HEK293 (cell line): ENCODE results near the gene SENP7.

Source experiments
- CTCF ChIA-PET: fragments of 350-600 bp; formaldehyde crosslinking; extraction: SDS; loops from one replicate; lab custom pipeline; 2021; ENCODE audit warnings: antibody characterized with exemption; lab: Yijun Ruan, JAX
- POLR2A ChIA-PET: fragments of 300-600 bp; formaldehyde crosslinking; extraction: SDS; loops from one replicate; lab custom pipeline; 2020; ENCODE audit warnings: antibody characterized with exemption, inconsistent platforms; lab: Yijun Ruan, JAX
- H3K27ac ChIP-seq: fragments of 200-500 bp; sonication (Bioruptor generic); 2 replicates; pipeline ENCODE4 v1.5.1; 2014; ENCODE audit warnings: low read depth, low read length, control low read depth, inconsistent platforms; ENCODE audit errors: extremely low read depth
- H3K36me3 ChIP-seq, 2 experiments: fragments of 200-500 bp in 1 of 2; sonication (Bioruptor generic) in 1 of 2; 1 replicate in 1 of 2; 2 replicates in 1 of 2; pipeline ENCODE4 v1.5.1; 2014 to 2017; ENCODE audit warnings: inconsistent platforms in 2 of 2, low read length in 2 of 2; ENCODE audit not compliant: control insufficient read depth in 2 of 2, insufficient read depth in 1 of 2
- H3K4me1 ChIP-seq: fragments of 200-500 bp; sonication (Bioruptor generic); 2 replicates; pipeline ENCODE4 v1.5.1; 2014; ENCODE audit warnings: mild to moderate bottlenecking, low read length, inconsistent platforms; ENCODE audit not compliant: control insufficient read depth, insufficient read depth
- H3K4me3 ChIP-seq: 2 replicates; pipeline ENCODE4 v1.5.1; 2011; ENCODE audit warnings: low read depth, mild to moderate bottlenecking, control low read depth, low read length, moderate library complexity
- H3K9me3 ChIP-seq: fragments of 200-500 bp; sonication (Bioruptor generic); 2 replicates; pipeline ENCODE4 v1.5.1; 2014; ENCODE audit warnings: low read depth, low read length, inconsistent platforms; ENCODE audit not compliant: control insufficient read depth, insufficient read depth
- KLF10 ChIP-seq: fragments of 450-650 bp; IDR thresholded peaks from 2 replicates; pipeline ENCODE4 v1.5.1; 2018; ENCODE audit warnings: missing biosample characterization, mild to moderate bottlenecking, missing genetic modification characterization
- KLF7 ChIP-seq: fragments of 450-650 bp; formaldehyde crosslinking; IDR thresholded peaks from 2 replicates; pipeline ENCODE4 v1.5.1; 2016; ENCODE audit warnings: missing biosample characterization, missing genetic modification characterization, borderline replicate concordance
- MYNN ChIP-seq: fragments of 450-650 bp; formaldehyde crosslinking; IDR thresholded peaks from 2 replicates; pipeline ENCODE4 v1.5.1; 2016; ENCODE audit warnings: missing biosample characterization, missing genetic modification characterization, borderline replicate concordance
- RBAK ChIP-seq: fragments of 450-650 bp; formaldehyde crosslinking; IDR thresholded peaks from 2 replicates; pipeline ENCODE4 v1.5.1; 2016; ENCODE audit warnings: missing biosample characterization, missing genetic modification characterization
- TRIM28 ChIP-seq: IDR thresholded peaks from 2 replicates; pipeline ENCODE4 v1.6.1; 2011; ENCODE audit warnings: low read length, control low read depth, borderline replicate concordance
- ZFP37 ChIP-seq: fragments of 450-650 bp; formaldehyde crosslinking; IDR thresholded peaks from 2 replicates; pipeline ENCODE4 v1.5.1; 2016; ENCODE audit warnings: missing biosample characterization, missing genetic modification characterization
- ZNF114 ChIP-seq: fragments of 450-650 bp; formaldehyde crosslinking; IDR thresholded peaks from 2 replicates; pipeline ENCODE4 v1.5.0; 2017; ENCODE audit warnings: missing biosample characterization, missing genetic modification characterization
- ZNF302 ChIP-seq: fragments of 450-650 bp; formaldehyde crosslinking; IDR thresholded peaks from 2 replicates; pipeline ENCODE4 v1.5.1; 2016; ENCODE audit warnings: missing biosample characterization, missing genetic modification characterization, low read depth
- ZNF350 ChIP-seq: fragments of 450-650 bp; formaldehyde crosslinking; IDR thresholded peaks from 2 replicates; pipeline ENCODE4 v1.5.0; 2017; ENCODE audit warnings: missing biosample characterization, mild to moderate bottlenecking, missing genetic modification characterization
- ZNF37A ChIP-seq: fragments of 450-650 bp; IDR thresholded peaks from 2 replicates; pipeline ENCODE4 v1.5.1; 2018; ENCODE audit warnings: missing biosample characterization, missing genetic modification characterization
- ZNF433 ChIP-seq: fragments of 450-650 bp; formaldehyde crosslinking; IDR thresholded peaks from 2 replicates; pipeline ENCODE4 v1.5.1; 2016; ENCODE audit warnings: missing biosample characterization, missing genetic modification characterization, low read depth
- ZNF514 ChIP-seq: fragments of 450-650 bp; formaldehyde crosslinking; IDR thresholded peaks from 2 replicates; pipeline ENCODE4 v1.5.1; 2016; ENCODE audit warnings: missing biosample characterization, missing genetic modification characterization
- ZNF596 ChIP-seq: fragments of 450-650 bp; IDR thresholded peaks from 2 replicates; pipeline ENCODE4 v1.5.0; 2018; ENCODE audit warnings: missing biosample characterization, mild to moderate bottlenecking, missing genetic modification characterization, moderate library complexity
- ZNF621 ChIP-seq: fragments of 450-650 bp; formaldehyde crosslinking; IDR thresholded peaks from 2 replicates; pipeline ENCODE4 v1.5.1; 2017; ENCODE audit warnings: missing biosample characterization, missing genetic modification characterization
- ZNF701 ChIP-seq: fragments of 450-650 bp; formaldehyde crosslinking; IDR thresholded peaks from 2 replicates; pipeline ENCODE4 v1.5.1; 2016; ENCODE audit warnings: missing biosample characterization, missing genetic modification characterization
- ZNF830 ChIP-seq: fragments of 450-650 bp; IDR thresholded peaks from 2 replicates; pipeline ENCODE4 v1.5.0; 2018; ENCODE audit warnings: missing biosample characterization, missing genetic modification characterization, low read depth, mild to moderate bottlenecking, moderate library complexity
- ZSCAN30 ChIP-seq: fragments of 450-650 bp; IDR thresholded peaks from 2 replicates; pipeline ENCODE4 v1.5.1; 2018; ENCODE audit warnings: missing biosample characterization, mild to moderate bottlenecking, missing genetic modification characterization, moderate library complexity
- TF ChIP-seq, protein P1 (sequence below): fragments of 450-650 bp; formaldehyde crosslinking; optimal IDR thresholded peaks from 2 replicates; pipeline ENCODE3; 2016; ENCODE audit warnings: missing biosample characterization, mild to moderate bottlenecking, missing genetic modification characterization
- TF ChIP-seq, protein P2 (sequence below): fragments of 450-650 bp; formaldehyde crosslinking; IDR thresholded peaks from 2 replicates; pipeline ENCODE4 v1.5.1; 2016; ENCODE audit warnings: missing biosample characterization, missing genetic modification characterization, borderline replicate concordance
- TF ChIP-seq, protein P3 (sequence below): sonication (generic); formaldehyde crosslinking; IDR thresholded peaks from 2 replicates; pipeline ENCODE4 v1.8.1; 2022; ENCODE audit warnings: mild to moderate bottlenecking, moderate library complexity, missing genetic modification reagents
- TF ChIP-seq, protein P4 (sequence below): fragments of 450-650 bp; formaldehyde crosslinking; IDR thresholded peaks from 2 replicates; pipeline ENCODE4 v1.5.1; 2017; ENCODE audit warnings: missing biosample characterization, missing genetic modification characterization
- TF ChIP-seq, protein P5 (sequence below): fragments of 450-650 bp; formaldehyde crosslinking; IDR thresholded peaks from 2 replicates; pipeline ENCODE4 v1.5.1; 2016; ENCODE audit warnings: missing biosample characterization, missing genetic modification characterization

SENP7 gene

DNA sequence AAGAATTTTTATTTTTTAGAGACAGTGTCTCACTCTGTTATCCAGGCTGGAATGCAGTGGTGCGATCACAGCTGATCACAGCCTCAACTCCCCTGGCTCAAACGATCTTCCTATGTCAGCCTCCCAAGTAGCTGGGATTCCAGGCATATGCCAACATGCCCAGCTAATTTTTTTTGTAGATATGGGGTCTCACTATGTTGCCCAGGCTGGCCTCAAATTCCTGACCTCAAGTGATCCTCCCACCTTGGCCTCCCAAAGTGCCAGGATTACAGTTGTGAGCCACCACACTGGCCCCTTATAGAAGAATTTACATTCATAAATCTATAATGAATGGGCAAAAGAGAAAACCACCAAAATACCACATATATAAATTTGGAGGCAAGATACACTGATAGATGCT, 15.2 kb downstream of the SENP7 start:
- TF ChIP-seq ZNF302 (tag by site-specific recombination): no peak
- no peak for TF ChIP-seq ZNF350
- TF ChIP-seq, protein P1, sequence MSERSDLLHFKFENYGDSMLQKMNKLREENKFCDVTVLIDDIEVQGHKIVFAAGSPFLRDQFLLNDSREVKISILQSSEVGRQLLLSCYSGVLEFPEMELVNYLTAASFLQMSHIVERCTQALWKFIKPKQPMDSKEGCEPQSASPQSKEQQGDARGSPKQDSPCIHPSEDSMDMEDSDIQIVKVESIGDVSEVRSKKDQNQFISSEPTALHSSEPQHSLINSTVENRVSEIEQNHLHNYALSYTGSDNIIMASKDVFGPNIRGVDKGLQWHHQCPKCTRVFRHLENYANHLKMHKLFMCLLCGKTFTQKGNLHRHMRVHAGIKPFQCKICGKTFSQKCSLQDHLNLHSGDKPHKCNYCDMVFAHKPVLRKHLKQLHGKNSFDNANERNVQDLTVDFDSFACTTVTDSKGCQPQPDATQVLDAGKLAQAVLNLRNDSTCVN (tag by site-specific recombination): no peak
- TF ChIP-seq, protein P2, sequence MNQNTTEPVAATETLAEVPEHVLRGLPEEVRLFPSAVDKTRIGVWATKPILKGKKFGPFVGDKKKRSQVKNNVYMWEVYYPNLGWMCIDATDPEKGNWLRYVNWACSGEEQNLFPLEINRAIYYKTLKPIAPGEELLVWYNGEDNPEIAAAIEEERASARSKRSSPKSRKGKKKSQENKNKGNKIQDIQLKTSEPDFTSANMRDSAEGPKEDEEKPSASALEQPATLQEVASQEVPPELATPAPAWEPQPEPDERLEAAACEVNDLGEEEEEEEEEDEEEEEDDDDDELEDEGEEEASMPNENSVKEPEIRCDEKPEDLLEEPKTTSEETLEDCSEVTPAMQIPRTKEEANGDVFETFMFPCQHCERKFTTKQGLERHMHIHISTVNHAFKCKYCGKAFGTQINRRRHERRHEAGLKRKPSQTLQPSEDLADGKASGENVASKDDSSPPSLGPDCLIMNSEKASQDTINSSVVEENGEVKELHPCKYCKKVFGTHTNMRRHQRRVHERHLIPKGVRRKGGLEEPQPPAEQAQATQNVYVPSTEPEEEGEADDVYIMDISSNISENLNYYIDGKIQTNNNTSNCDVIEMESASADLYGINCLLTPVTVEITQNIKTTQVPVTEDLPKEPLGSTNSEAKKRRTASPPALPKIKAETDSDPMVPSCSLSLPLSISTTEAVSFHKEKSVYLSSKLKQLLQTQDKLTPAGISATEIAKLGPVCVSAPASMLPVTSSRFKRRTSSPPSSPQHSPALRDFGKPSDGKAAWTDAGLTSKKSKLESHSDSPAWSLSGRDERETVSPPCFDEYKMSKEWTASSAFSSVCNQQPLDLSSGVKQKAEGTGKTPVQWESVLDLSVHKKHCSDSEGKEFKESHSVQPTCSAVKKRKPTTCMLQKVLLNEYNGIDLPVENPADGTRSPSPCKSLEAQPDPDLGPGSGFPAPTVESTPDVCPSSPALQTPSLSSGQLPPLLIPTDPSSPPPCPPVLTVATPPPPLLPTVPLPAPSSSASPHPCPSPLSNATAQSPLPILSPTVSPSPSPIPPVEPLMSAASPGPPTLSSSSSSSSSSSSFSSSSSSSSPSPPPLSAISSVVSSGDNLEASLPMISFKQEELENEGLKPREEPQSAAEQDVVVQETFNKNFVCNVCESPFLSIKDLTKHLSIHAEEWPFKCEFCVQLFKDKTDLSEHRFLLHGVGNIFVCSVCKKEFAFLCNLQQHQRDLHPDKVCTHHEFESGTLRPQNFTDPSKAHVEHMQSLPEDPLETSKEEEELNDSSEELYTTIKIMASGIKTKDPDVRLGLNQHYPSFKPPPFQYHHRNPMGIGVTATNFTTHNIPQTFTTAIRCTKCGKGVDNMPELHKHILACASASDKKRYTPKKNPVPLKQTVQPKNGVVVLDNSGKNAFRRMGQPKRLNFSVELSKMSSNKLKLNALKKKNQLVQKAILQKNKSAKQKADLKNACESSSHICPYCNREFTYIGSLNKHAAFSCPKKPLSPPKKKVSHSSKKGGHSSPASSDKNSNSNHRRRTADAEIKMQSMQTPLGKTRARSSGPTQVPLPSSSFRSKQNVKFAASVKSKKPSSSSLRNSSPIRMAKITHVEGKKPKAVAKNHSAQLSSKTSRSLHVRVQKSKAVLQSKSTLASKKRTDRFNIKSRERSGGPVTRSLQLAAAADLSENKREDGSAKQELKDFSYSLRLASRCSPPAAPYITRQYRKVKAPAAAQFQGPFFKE (tag by site-specific recombination): no peak
- TF ChIP-seq, protein P3, sequence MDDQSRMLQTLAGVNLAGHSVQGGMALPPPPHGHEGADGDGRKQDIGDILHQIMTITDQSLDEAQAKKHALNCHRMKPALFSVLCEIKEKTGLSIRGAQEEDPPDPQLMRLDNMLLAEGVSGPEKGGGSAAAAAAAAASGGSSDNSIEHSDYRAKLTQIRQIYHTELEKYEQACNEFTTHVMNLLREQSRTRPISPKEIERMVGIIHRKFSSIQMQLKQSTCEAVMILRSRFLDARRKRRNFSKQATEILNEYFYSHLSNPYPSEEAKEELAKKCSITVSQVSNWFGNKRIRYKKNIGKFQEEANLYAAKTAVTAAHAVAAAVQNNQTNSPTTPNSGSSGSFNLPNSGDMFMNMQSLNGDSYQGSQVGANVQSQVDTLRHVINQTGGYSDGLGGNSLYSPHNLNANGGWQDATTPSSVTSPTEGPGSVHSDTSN: no peak
- no peak for TF ChIP-seq TRIM28
- no peaks in the 10 kb centered on the region for H3K9me3 ChIP-seq
- ChIA-PET POLR2A (no interaction called here), CTCF (no interaction called here)
- H3K36me3 ChIP-seq: peaks cover 0 to 4% of the 10 kb centered on the region in 2 experiments; a peak in 1 of 3 replicates
- H3K4me1 ChIP-seq: no peaks in the 10 kb centered on the region
- no peak overlapping the region for H3K4me3 ChIP-seq
- no peak overlapping the region for H3K27ac ChIP-seq

DNA sequence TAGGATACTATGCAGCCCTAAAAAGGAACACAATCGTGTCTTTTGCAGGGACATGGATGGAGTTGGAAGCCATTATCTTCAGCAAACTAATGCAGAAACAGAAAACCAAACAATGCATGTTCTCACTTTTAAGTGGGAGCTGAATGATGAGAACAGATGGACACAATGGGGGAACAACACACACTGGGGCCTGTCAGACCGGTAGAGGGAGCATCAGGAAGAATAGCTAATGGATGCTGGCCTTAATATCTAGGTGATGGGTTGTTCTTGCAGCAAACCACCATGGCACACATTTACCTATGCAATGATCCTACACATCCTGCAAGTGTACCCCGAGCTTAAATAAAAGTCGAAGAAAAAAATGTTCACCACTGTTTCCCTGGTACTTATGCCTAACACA, 17.5 kb downstream of the SENP7 start:
- H3K36me3 ChIP-seq: peaks cover 0 to 12% of the 10 kb centered on the region in 2 experiments; a peak in 2 of 3 replicates
- POLR2A ChIA-PET: interaction anchor here (0.9 kb wide), 1 partner anchor 78 kb away, joined by 4 read pairs; the partner anchor contains the start of gene PCNP
- CTCF ChIA-PET: no interaction called here
- TF ChIP-seq ZNF596 (tag by site-specific recombination): no peak
- TF ChIP-seq, protein P4, sequence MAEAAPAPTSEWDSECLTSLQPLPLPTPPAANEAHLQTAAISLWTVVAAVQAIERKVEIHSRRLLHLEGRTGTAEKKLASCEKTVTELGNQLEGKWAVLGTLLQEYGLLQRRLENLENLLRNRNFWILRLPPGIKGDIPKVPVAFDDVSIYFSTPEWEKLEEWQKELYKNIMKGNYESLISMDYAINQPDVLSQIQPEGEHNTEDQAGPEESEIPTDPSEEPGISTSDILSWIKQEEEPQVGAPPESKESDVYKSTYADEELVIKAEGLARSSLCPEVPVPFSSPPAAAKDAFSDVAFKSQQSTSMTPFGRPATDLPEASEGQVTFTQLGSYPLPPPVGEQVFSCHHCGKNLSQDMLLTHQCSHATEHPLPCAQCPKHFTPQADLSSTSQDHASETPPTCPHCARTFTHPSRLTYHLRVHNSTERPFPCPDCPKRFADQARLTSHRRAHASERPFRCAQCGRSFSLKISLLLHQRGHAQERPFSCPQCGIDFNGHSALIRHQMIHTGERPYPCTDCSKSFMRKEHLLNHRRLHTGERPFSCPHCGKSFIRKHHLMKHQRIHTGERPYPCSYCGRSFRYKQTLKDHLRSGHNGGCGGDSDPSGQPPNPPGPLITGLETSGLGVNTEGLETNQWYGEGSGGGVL (tag by site-specific recombination): no peak
- no peak for TF ChIP-seq ZNF114 (tag by site-specific recombination)
- TF ChIP-seq ZNF37A (tag by site-specific recombination): no peak
- TF ChIP-seq ZNF701: no peak
- no peak for TF ChIP-seq KLF7 (tag by site-specific recombination)
- TF ChIP-seq KLF10 (tag by site-specific recombination): no peak
- no peak for TF ChIP-seq RBAK (tag by site-specific recombination)
- TF ChIP-seq ZNF830: no peak
- no peak for TF ChIP-seq ZNF514 (tag by site-specific recombination)
- TF ChIP-seq MYNN (tag by site-specific recombination): no peak
- no peak for TF ChIP-seq ZNF433 (tag by site-specific recombination)
- no peak for TF ChIP-seq ZNF621
- no peak for TF ChIP-seq ZSCAN30
- TF ChIP-seq ZFP37 (tag by site-specific recombination): no peak
- TF ChIP-seq, protein P5, sequence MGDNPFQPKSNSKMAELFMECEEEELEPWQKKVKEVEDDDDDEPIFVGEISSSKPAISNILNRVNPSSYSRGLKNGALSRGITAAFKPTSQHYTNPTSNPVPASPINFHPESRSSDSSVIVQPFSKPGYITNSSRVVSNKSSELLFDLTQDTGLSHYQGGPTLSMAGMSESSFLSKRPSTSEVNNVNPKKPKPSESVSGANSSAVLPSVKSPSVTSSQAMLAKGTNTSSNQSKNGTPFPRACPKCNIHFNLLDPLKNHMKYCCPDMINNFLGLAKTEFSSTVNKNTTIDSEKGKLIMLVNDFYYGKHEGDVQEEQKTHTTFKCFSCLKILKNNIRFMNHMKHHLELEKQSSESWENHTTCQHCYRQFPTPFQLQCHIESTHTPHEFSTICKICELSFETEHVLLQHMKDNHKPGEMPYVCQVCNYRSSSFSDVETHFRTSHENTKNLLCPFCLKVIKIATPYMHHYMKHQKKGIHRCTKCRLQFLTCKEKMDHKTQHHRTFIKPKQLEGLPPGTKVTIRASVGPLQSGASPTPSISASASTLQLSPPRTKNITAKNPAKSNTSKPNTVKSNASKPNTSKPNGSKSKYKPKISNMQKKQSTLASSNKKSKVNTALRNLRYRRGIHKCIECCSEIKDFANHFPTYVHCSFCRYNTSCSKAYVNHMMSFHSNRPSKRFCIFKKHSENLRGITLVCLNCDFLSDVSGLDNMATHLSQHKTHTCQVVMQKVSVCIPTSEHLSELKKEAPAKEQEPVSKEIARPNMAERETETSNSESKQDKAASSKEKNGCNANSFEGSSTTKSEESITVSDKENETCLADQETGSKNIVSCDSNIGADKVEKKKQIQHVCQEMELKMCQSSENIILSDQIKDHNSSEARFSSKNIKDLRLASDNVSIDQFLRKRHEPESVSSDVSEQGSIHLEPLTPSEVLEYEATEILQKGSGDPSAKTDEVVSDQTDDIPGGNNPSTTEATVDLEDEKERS (tag by site-specific recombination): no peak

More for the DNA sequence above, 17.5 kb downstream of the SENP7 start:
- no peaks in the 10 kb centered on the region for H3K9me3 ChIP-seq
- no peak overlapping the region for H3K27ac ChIP-seq
- H3K4me3 ChIP-seq: no peak overlapping the region
- H3K4me1 ChIP-seq: no peaks in the 10 kb centered on the region
